ENCODE measurements around the gene SLC39A11.

GRCh38 chr17:72972263-72972951, 120.1 kb downstream of the SLC39A11 start:
- TF ChIP-seq POLR2A (IDR thresholded peaks at IDR 0.05; ENCODE audit: low read depth, low read length), result no peak
- no peak for TF ChIP-seq TAF1 (IDR thresholded peaks at IDR 0.05; ENCODE audit: low read depth, low read length)
- no peak for TF ChIP-seq POLR2AphosphoS5 (IDR thresholded peaks at IDR 0.05; ENCODE audit: low read depth, low read length)
- TF ChIP-seq PAX5 (IDR thresholded peaks at IDR 0.05; ENCODE audit: insufficient read depth, low read length, severe bottlenecking), result no peak
- TF ChIP-seq SPI1 (IDR thresholded peaks at IDR 0.05; ENCODE audit: low read depth, low read length), result no peak
- TF ChIP-seq POU2F2 (IDR thresholded peaks at IDR 0.05; ENCODE audit: low read depth, low read length), result no peak

Measured in GM12891 (cell line).